HG03064 (cell line): ENCODE results near the gene TMLHE.
"Not testable (repeated sequence)": the region's sequence is repeated elsewhere in the genome, so short reads cannot be mapped to it uniquely, and the experiment has no call there.

Source experiments
- ATAC-seq: cut with Tn5 transposase; IDR thresholded peaks from one replicate; pipeline ENCODE4 v1.9.1; 2021; ENCODE audit warnings: low read depth; ENCODE audit not compliant: unreplicated experiment

The TMLHE gene

GRCh38 chrX:155505296-155505695 lies 107.5 kb downstream of the TMLHE start:
- no peak for ATAC-seq

GRCh38 chrX:155495134-155495533 lies 117.6 kb downstream of the TMLHE start:
- ATAC-seq, result not testable (repeated sequence)

- ATAC-seq, result not testable (repeated sequence)
Observed at GRCh38 chrX:155491421-155491820, 121.3 kb downstream of the TMLHE start.

- not testable (repeated sequence) for ATAC-seq
Observed at GRCh38 chrX:155477136-155477535, 135.6 kb downstream of the TMLHE start.

GRCh38 chrX:155466269-155466938 lies 146.3 kb downstream of the TMLHE start:
- ATAC-seq, result peak; percentile 78

GRCh38 chrX:155460501-155460900 lies 152.3 kb downstream of the TMLHE start:
- ATAC-seq, result not testable (repeated sequence)

GRCh38 chrX:155458471-155458870 lies 154.3 kb downstream of the TMLHE start, which contains the start of gene F8A3:
Gene F8A3, minus strand, starts transcription at chrX:155458620. Its CDS starts 20 bp downstream, at chrX:155458600.
- ATAC-seq, result peak; percentile 70

- peak; percentile 53 for ATAC-seq
Observed at GRCh38 chrX:155457761-155458447, 154.8 kb downstream of the TMLHE start.

- no peak for ATAC-seq
Observed at GRCh38 chrX:155441097-155441496, 171.7 kb downstream of the TMLHE start.
